NB4 (cell line): Measurements from ENCODE around the gene PDE4B.

Experiments
- CTCF ChIP-seq: IDR thresholded peaks from one replicate; pipeline ENCODE4 v1.5.1; 2012; ENCODE audit warnings: low read depth, low read length
- POLR2A ChIP-seq: IDR thresholded peaks from 2 replicates; pipeline ENCODE4 v1.6.1; 2011; ENCODE audit warnings: mild to moderate bottlenecking; ENCODE audit not compliant: insufficient read length; ENCODE audit errors: extremely low read depth

GRCh38 chr1:66317248-66317515 is 524.5 kb downstream of the PDE4B start:
- TF ChIP-seq POLR2A (no peak), CTCF (no peak)
